H1 (cell line): ENCODE results near the gene DISP3. TPM values are rescaled to one million over a fixed set of nuclear protein-coding genes. Genes with fewer than 3 reads are reported as not detected.

Experiments
- CTCF ChIA-PET: fragments of 300-600 bp; sonication (Branson Sonifier 250); formaldehyde crosslinking; loops from one replicate; lab custom pipeline; 2021; ENCODE audit not compliant: partially characterized antibody; lab: Charles Lee
- POLR2A ChIA-PET: fragments of 300-600 bp; sonication (Branson Sonifier 250); formaldehyde crosslinking; loops from one replicate; lab custom pipeline; 2021; ENCODE audit warnings: inconsistent platforms; ENCODE audit not compliant: partially characterized antibody; lab: Charles Lee
- DNase-seq, 2 experiments: peaks; one replicate each; pipeline versions ENCODE4 v3.0.0 to v3.0.0-alpha.2; 2010 to 2022; ENCODE audit warnings: low spot score in 2 of 2, low read depth in 1 of 2, mixed read lengths in 1 of 2
- FAIRE-seq: peaks from 2 replicates; lab custom pipeline; 2011; peaks lifted over from hg19 to GRCh38; lab: Jason Lieb, UNC
- H2AFZ ChIP-seq: 2 replicates; pipeline ENCODE4 v1.8.1; 2012; ENCODE audit warnings: low read length, inconsistent platforms
- H2AK5ac ChIP-seq: 2 replicates; pipeline ENCODE4 v1.6.1; 2013; ENCODE audit warnings: low read depth, low read length
- H2BK120ac ChIP-seq: replicated peaks from 2 replicates; pipeline ENCODE3; 2013; ENCODE audit warnings: low read depth, low read length, inconsistent platforms
- H2BK12ac ChIP-seq: 2 replicates; pipeline ENCODE4 v1.6.1; 2013; ENCODE audit warnings: low read depth, low read length
- H2BK15ac ChIP-seq: 2 replicates; pipeline ENCODE4 v1.6.1; 2013; ENCODE audit warnings: low read length
- H2BK20ac ChIP-seq: 2 replicates; pipeline ENCODE4 v1.6.1; 2013; ENCODE audit warnings: low read length
- H2BK5ac ChIP-seq: 2 replicates; pipeline ENCODE4 v1.6.1; 2013; ENCODE audit warnings: low read depth, low read length
- H3K14ac ChIP-seq: 2 replicates; pipeline ENCODE4 v1.6.1; 2013; ENCODE audit warnings: inconsistent platforms; ENCODE audit not compliant: insufficient read length
- H3K18ac ChIP-seq: 2 replicates; pipeline ENCODE4 v1.6.1; 2013; ENCODE audit warnings: low read length; ENCODE audit errors: extremely low read depth
- H3K23ac ChIP-seq: 2 replicates; pipeline ENCODE4 v1.6.1; 2013; ENCODE audit warnings: inconsistent platforms; ENCODE audit not compliant: insufficient read length
- H3K23me2 ChIP-seq: 2 replicates; pipeline ENCODE4 v1.6.1; 2013; ENCODE audit warnings: low read depth, low read length
- H3K27ac ChIP-seq: 2 replicates; pipeline ENCODE4 v1.6.1; 2011; ENCODE audit warnings: low read depth, low read length, inconsistent platforms
- H3K27me3 ChIP-seq, 4 experiments: replicated peaks in 1 of 4; 1 replicate in 1 of 4; 2 replicates in 3 of 4; pipeline versions ENCODE4 v1.6.1 to v1.8.1; 2011 to 2013; ENCODE audit warnings: low read length in 3 of 4, mild to moderate bottlenecking in 3 of 4, inconsistent platforms in 2 of 4, mixed read lengths in 2 of 4, moderate library complexity in 1 of 4; ENCODE audit not compliant: control insufficient read depth in 3 of 4, insufficient read depth in 3 of 4; ENCODE audit errors: extremely low read depth in 1 of 4
- H3K36me3 ChIP-seq, 4 experiments: 2 replicates each; pipeline versions ENCODE4 v1.6.1 to v1.8.1; 2011 to 2013; ENCODE audit warnings: mild to moderate bottlenecking in 4 of 4, low read length in 3 of 4, moderate library complexity in 2 of 4, control low read depth in 1 of 4, inconsistent platforms in 1 of 4; ENCODE audit not compliant: insufficient read depth in 4 of 4, control insufficient read depth in 2 of 4
- H3K4ac ChIP-seq: replicated peaks from 2 replicates; pipeline ENCODE3; 2013; ENCODE audit warnings: low read length, low read depth, mixed read lengths, inconsistent platforms; ENCODE audit not compliant: insufficient read length
- H3K4me1 ChIP-seq, 4 experiments: replicated peaks in 1 of 4; 1 replicate in 1 of 4; 2 replicates in 3 of 4; pipeline versions ENCODE4 v1.6.1 to v1.8.1; 2011 to 2013; ENCODE audit warnings: low read length in 3 of 4, inconsistent platforms in 2 of 4, mixed read lengths in 1 of 4; ENCODE audit not compliant: insufficient read depth in 4 of 4, control insufficient read depth in 3 of 4
- H3K4me2 ChIP-seq, 2 experiments: 2 replicates each; pipeline versions ENCODE4 v1.6.1 to v1.8.1; 2011 to 2013; ENCODE audit warnings: low read depth in 2 of 2, low read length in 2 of 2, control low read depth in 1 of 2, inconsistent platforms in 1 of 2, mild to moderate bottlenecking in 1 of 2; ENCODE audit not compliant: insufficient read depth in 1 of 2
- H3K4me3 ChIP-seq, 4 experiments: fragments of 200-600, 300-600 bp in 1 of 4; sonication (generic), shearing (Covaris generic), sonication (Bioruptor Twin) in 1 of 4; 2 replicates each; pipeline versions ENCODE4 v1.5.1 to v1.8.1; 2011 to 2016; ENCODE audit warnings: low read length in 4 of 4, low read depth in 3 of 4, control low read depth in 2 of 4, inconsistent platforms in 2 of 4, mild to moderate bottlenecking in 2 of 4, mixed read lengths in 1 of 4, moderate library complexity in 1 of 4; ENCODE audit not compliant: insufficient read depth in 2 of 4; ENCODE audit errors: extremely low read depth in 1 of 4
- H3K56ac ChIP-seq: replicated peaks from 2 replicates; pipeline ENCODE3; 2013; ENCODE audit warnings: low read depth, mild to moderate bottlenecking, mixed read lengths, low read length, inconsistent platforms; ENCODE audit not compliant: insufficient read length
- H3K79me1 ChIP-seq: 2 replicates; pipeline ENCODE4 v1.6.1; 2013; ENCODE audit warnings: low read depth, low read length, control low read depth
- H3K79me2 ChIP-seq, 2 experiments: 2 replicates each; pipeline versions ENCODE4 v1.6.1 to v1.8.1; 2012 to 2013; ENCODE audit warnings: low read length in 2 of 2, mild to moderate bottlenecking in 2 of 2, inconsistent platforms in 1 of 2; ENCODE audit not compliant: insufficient read depth in 2 of 2, control insufficient read depth in 1 of 2
- H3K9ac ChIP-seq, 4 experiments: replicated peaks in 1 of 4; 1 replicate in 1 of 4; 2 replicates in 3 of 4; pipeline versions ENCODE4 v1.6.1 to v1.8.1; 2011 to 2013; ENCODE audit warnings: low read depth in 3 of 4, low read length in 3 of 4, control low read depth in 2 of 4, mild to moderate bottlenecking in 2 of 4, moderate library complexity in 2 of 4, inconsistent platforms in 1 of 4; ENCODE audit errors: extremely low read depth in 1 of 4
- H3K9me3 ChIP-seq, 2 experiments: 2 replicates each; pipeline versions ENCODE4 v1.6.1 to v1.8.1; 2012 to 2013; ENCODE audit warnings: mild to moderate bottlenecking in 2 of 2, moderate library complexity in 2 of 2, control low read depth in 1 of 2, inconsistent platforms in 1 of 2, low read depth in 1 of 2, low read length in 1 of 2, mixed read lengths in 1 of 2; ENCODE audit not compliant: insufficient read depth in 2 of 2
- H4K20me1 ChIP-seq, 2 experiments: replicated peaks in 1 of 2; 2 replicates each; pipeline versions ENCODE3 to v1.8.1; 2011 to 2013; ENCODE audit warnings: inconsistent platforms in 2 of 2, low read length in 2 of 2, mild to moderate bottlenecking in 1 of 2; ENCODE audit not compliant: insufficient read depth in 2 of 2, control insufficient read depth in 1 of 2
- H4K5ac ChIP-seq: 2 replicates; pipeline ENCODE4 v1.6.1; 2013; ENCODE audit warnings: low read length, low read depth, mixed read lengths, inconsistent platforms; ENCODE audit not compliant: insufficient read length
- H4K8ac ChIP-seq: 2 replicates; pipeline ENCODE4 v1.8.0; 2013; ENCODE audit warnings: mild to moderate bottlenecking, moderate library complexity, low read length, inconsistent platforms; ENCODE audit not compliant: insufficient read depth; ENCODE audit errors: extremely low read depth
- H4K91ac ChIP-seq: replicated peaks from 2 replicates; pipeline ENCODE3; 2013; ENCODE audit warnings: low read length, mixed read lengths, inconsistent platforms; ENCODE audit not compliant: insufficient read length
- EGR1 ChIP-seq: IDR thresholded peaks from 2 replicates; pipeline ENCODE4 v1.6.1; 2011; ENCODE audit warnings: low read depth, low read length, borderline replicate concordance
- EZH2 ChIP-seq: fragments of 200-600 bp; sonication (generic); IDR thresholded peaks from 2 replicates; pipeline ENCODE4 v1.7.1; 2012; ENCODE audit warnings: low read depth, mild to moderate bottlenecking, moderate library complexity, low read length, inconsistent platforms; ENCODE audit not compliant: severe bottlenecking
- SAP30 ChIP-seq: fragments of 300-600 bp; sonication (generic); IDR thresholded peaks from 2 replicates; pipeline ENCODE4 v1.7.1; 2012; ENCODE audit warnings: low read length, moderate library complexity, mild to moderate bottlenecking, inconsistent platforms; ENCODE audit not compliant: insufficient read depth, insufficient replicate concordance
- TAF1 ChIP-seq: IDR thresholded peaks from 2 replicates; pipeline ENCODE4 v1.6.1; 2011; ENCODE audit warnings: mild to moderate bottlenecking, low read depth, low read length
- TAF7 ChIP-seq: optimal IDR thresholded peaks from 2 replicates; pipeline ENCODE3; 2011; ENCODE audit warnings: low read depth, mild to moderate bottlenecking, inconsistent platforms, low read length, moderate library complexity, borderline replicate concordance
- TCF12 ChIP-seq: IDR thresholded peaks from 2 replicates; pipeline ENCODE4 v1.6.1; 2011; ENCODE audit warnings: low read depth, mild to moderate bottlenecking, low read length
- TEAD4 ChIP-seq: IDR thresholded peaks from 2 replicates; pipeline ENCODE4 v1.6.1; 2012; ENCODE audit warnings: low read depth, low read length, inconsistent platforms, mixed read lengths
- WGBS, 2 experiments: shearing (Covaris generic) in 1 of 2; methylation state at CpG; one replicate each; pipeline versions ENCODE4 v1.1.6 to v1.1.7; 2013 to 2015; ENCODE audit warnings: low lambda C conversion rate in 2 of 2, mixed read lengths in 2 of 2, inconsistent platforms in 1 of 2, low coverage in 1 of 2, missing lambda C conversion rate in 1 of 2; ENCODE audit not compliant: insufficient replicate concordance in 2 of 2, insufficient coverage in 1 of 2, insufficient read length in 1 of 2; ENCODE audit errors: extremely low coverage in 1 of 2, missing lambda C conversion rate in 1 of 2; 5-methylcytosine and 5-hydroxymethylcytosine counted together
- polyA plus RNA-seq, 7 experiments: library from polyadenylated mRNA; depleted of rRNA in 3 of 7; stranded (reverse) in 5 of 7; unstranded in 2 of 7; fragments of >200 nt in 5 of 7; fragments of 200-250 nt in 2 of 7; gene quantifications; 1 replicate in 5 of 7; 2 replicates in 1 of 7; 4 replicates in 1 of 7; pipeline versions ENCODE4 v1.2.1 to v1.2.3, GENCODE V29; 2011 to 2013; ENCODE audit warnings: missing spikeins in 2 of 7, mixed read lengths in 2 of 7
- total RNA-seq: library from RNA; stranded (reverse); fragmentation: NEBNext Ultra II Directional; extraction: Animal tissue kit (Norgen Biotek cat#: 25700); gene quantifications from 2 replicates; pipeline ENCODE4 v1.2.1, GENCODE V29; 2021
- TF ChIP-seq, protein P1 (sequence below): IDR thresholded peaks from 2 replicates; pipeline ENCODE4 v1.6.1; 2012; ENCODE audit warnings: low read length, inconsistent platforms
- TF ChIP-seq, protein P2 (sequence below): IDR thresholded peaks from 2 replicates; pipeline ENCODE4 v1.6.1; 2011; ENCODE audit warnings: low read length, improper control_type of control experiment

DISP3 gene
- total and polyA plus RNA-seq, 2 of the 8 experiments (the other 6 are each of a cell fraction or from before 2014, with no cell fraction given): 3.4 to 4.6 TPM

DNA sequence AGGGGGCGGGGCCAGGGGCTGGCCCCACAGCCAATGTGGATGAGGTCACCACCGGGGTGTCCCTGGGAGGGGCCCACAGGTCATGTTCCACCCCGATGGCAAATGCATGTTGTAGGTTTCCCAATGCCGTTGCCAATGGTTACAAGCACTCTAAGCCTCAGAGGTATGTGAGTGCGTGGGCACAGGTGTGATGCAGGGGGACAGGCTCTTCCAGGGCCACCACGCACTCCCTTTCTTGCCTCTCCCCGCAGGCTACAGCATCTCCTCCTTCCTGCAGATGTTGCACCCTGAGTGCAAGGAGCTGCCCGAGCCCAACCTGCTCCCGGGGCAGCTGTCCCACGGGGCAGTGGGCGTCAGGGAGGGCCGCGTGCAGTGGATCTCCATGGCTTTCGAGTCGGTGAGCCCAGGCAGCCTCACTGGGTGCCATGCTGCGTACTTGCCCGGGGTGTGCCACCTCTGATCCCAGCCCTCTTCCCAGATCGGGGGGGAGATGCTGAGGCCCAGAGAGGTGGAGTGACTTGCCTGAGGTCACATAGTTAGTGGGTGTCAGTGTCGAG, 52.4 kb downstream of the DISP3 start:
- ChIA-PET POLR2A (interaction anchor here (1.0 to 1.6 kb wide), 2 partner anchors 9 to 33 kb away, joined by 3 to 4 read pairs; no protein-coding TSS in a partner anchor), CTCF (interaction anchor here (0.6 to 2.3 kb wide), 5 partner anchors 15 to 201 kb away, joined by 3 to 8 read pairs (median 4); no protein-coding TSS in a partner anchor)
- no peak overlapping the region; the same call in 1 of the 2 replicates for H2BK5ac ChIP-seq
- no peak overlapping the region for H3K56ac ChIP-seq
- peak overlapping the region; percentile 19 for H3K18ac ChIP-seq
- H4K20me1 ChIP-seq: no peaks in the 10 kb centered on the region
- H3K27me3 ChIP-seq: no peaks in the 10 kb centered on the region; a peak in 1 of 7 replicates
- H3K23ac ChIP-seq: no peak overlapping the region
- no peak overlapping the region for H3K14ac ChIP-seq
- H3K23me2 ChIP-seq: no peaks in the 10 kb centered on the region
- H3K27ac ChIP-seq: no peak overlapping the region
- no peaks in the 10 kb centered on the region for H3K36me3 ChIP-seq
- no peak overlapping the region for H4K5ac ChIP-seq
- H3K79me2 ChIP-seq: no peaks in the 10 kb centered on the region
- H3K9ac ChIP-seq: no peak overlapping the region
- H3K4me1 ChIP-seq: peaks cover 0 to 3% (median 0%) of the 10 kb centered on the region in 4 experiments; a peak in 3 of 7 replicates
- H3K4me3 ChIP-seq: no peak overlapping the region
- H3K9me3 ChIP-seq: no peaks in the 10 kb centered on the region
- H4K8ac ChIP-seq: no peak overlapping the region; the same call in 1 of the 2 replicates
- FAIRE-seq (no peak), DNase-seq (no peak)
- no peak overlapping the region for H2AK5ac ChIP-seq
- no peak overlapping the region for H2AFZ ChIP-seq
- no peak overlapping the region for H3K4ac ChIP-seq
- H2BK12ac ChIP-seq: 0 out of 2 replicates have a peak overlapping the region, but pooled peaks have one; percentile 27
- H3K79me1 ChIP-seq: no peaks in the 10 kb centered on the region
- no peak overlapping the region for H4K91ac ChIP-seq
- no peak overlapping the region for H2BK15ac ChIP-seq
- H2BK120ac ChIP-seq: no peak overlapping the region
- peak overlapping the region in 1 of 2 experiments; percentile 38; a peak in 2 of 4 replicates for H3K4me2 ChIP-seq
- WGBS, 2 experiments: 89% methylated on average over 18 of the region's 19 CpGs; no CpG with 5 or more reads in 1 of the 2 experiments
- no peak overlapping the region for H2BK20ac ChIP-seq
- TF ChIP-seq TCF12 (0 out of 2 replicates have a peak, but pooled peaks have one; percentile 22), TAF1 (no peak), SAP30 (no peak), EGR1 (0 out of 2 replicates have a peak, but pooled peaks have one; percentile 39), EZH2 (no peak), TEAD4 (peak; percentile 43; the same call in 1 of the 2 replicates), TAF7 (no peak)
- TF ChIP-seq, protein P1, sequence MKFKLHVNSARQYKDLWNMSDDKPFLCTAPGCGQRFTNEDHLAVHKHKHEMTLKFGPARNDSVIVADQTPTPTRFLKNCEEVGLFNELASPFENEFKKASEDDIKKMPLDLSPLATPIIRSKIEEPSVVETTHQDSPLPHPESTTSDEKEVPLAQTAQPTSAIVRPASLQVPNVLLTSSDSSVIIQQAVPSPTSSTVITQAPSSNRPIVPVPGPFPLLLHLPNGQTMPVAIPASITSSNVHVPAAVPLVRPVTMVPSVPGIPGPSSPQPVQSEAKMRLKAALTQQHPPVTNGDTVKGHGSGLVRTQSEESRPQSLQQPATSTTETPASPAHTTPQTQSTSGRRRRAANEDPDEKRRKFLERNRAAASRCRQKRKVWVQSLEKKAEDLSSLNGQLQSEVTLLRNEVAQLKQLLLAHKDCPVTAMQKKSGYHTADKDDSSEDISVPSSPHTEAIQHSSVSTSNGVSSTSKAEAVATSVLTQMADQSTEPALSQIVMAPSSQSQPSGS: no peak
- TF ChIP-seq, protein P2, sequence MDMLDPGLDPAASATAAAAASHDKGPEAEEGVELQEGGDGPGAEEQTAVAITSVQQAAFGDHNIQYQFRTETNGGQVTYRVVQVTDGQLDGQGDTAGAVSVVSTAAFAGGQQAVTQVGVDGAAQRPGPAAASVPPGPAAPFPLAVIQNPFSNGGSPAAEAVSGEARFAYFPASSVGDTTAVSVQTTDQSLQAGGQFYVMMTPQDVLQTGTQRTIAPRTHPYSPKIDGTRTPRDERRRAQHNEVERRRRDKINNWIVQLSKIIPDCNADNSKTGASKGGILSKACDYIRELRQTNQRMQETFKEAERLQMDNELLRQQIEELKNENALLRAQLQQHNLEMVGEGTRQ: no peak
